GM21723 (cell line): ENCODE data around the gene INHBC.
A peak's percentile ranks its signal among the peaks of the same experiment; 100 is the strongest.

ENCODE experiments used
- ATAC-seq: cut with Tn5 transposase; IDR thresholded peaks from one replicate; pipeline ENCODE4 v1.9.1; 2021; ENCODE audit warnings: mild to moderate bottlenecking, moderate library complexity; ENCODE audit not compliant: unreplicated experiment

INHBC gene

DNA sequence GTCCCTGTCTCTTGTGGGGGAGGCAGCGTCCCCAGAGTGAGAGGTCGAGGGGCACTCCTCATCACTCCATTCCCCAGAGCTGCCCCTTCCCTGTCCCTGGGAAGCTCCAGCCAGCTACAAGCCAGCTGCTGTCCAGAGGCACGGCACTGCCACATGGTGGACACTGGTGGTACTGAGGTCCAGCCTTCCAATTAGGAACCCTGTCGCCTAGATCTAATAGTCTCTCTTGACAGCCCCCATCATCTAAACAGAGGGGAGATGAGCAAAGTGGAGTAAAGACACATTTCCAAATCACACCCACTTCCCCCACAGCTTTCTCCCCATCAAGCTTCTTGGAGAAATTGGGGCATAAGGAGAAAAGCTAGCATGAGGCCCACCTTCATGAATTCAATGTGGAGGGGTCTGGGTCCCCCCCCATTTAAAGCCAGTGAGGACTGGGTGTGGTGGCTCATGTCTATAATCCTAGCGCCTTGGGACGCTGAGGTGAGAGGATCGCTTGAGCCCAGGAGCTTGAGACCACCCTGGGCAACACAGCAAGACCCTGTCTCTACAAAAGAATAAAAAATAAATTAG is 18.4 kb downstream of the INHBC start:
- ATAC-seq, result peak; percentile 52

DNA sequence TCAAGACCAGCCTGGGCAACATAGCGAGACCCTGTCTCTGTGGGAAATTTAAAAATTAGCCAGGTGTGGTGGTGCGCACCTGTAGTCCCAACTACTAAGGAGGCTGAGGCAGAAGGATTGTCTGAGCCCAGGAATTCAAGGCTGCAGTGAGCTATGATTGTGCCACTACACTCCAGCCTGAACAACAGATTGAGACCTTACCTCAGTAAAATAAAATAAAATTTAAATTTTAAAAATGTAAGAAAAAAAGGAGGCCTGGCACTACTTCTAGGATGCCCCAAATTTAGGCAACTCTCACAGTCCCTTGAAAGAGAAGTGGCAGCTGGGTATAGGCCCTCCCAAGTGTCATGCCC is 19.6 kb downstream of the INHBC start:
- ATAC-seq, result no peak

DNA sequence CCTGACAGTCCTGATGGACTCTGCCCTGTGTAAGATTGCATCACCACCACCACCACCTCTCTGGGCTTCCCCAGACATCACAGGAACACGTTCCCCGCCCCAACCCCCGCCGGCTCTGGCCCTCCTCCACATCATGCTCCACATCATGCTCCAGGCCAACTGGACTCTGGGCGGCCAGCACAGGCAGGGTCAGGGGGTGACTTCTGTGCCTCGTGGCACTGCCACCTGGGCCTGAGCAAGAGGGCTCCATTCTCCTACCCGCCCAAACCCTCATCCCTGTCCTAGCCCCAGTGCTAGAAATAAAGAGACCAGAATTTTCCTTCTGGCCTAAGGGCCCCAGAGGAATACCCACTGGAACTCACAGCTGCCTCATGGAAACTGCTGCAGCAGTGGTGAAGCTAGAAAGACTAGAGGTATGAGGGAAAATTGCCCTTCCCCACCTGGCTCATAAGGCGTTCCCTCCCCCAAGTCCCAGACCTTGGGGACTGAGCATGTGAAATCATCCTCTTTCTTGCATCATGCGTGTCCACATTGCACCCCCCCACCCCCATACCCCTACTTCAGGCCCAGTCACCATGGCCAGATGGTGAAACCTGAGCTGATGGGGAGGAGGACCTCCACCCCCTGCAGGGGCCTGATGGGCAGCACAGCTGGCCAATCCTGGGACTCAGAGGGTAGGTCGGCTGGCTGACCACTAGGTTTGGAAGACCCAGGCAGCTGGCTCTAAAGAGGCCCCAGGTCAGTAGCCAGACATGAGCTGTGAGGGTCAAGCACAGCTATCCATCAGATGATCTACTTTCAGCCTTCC is 20.2 kb downstream of the INHBC start, which contains the start of gene INHBE:
Gene INHBE (plus strand): TSS at position 742 of the 808 bp plus-strand sequence. CDS start 230 bp downstream, outside the sequence.
- ATAC-seq, result no peak

DNA sequence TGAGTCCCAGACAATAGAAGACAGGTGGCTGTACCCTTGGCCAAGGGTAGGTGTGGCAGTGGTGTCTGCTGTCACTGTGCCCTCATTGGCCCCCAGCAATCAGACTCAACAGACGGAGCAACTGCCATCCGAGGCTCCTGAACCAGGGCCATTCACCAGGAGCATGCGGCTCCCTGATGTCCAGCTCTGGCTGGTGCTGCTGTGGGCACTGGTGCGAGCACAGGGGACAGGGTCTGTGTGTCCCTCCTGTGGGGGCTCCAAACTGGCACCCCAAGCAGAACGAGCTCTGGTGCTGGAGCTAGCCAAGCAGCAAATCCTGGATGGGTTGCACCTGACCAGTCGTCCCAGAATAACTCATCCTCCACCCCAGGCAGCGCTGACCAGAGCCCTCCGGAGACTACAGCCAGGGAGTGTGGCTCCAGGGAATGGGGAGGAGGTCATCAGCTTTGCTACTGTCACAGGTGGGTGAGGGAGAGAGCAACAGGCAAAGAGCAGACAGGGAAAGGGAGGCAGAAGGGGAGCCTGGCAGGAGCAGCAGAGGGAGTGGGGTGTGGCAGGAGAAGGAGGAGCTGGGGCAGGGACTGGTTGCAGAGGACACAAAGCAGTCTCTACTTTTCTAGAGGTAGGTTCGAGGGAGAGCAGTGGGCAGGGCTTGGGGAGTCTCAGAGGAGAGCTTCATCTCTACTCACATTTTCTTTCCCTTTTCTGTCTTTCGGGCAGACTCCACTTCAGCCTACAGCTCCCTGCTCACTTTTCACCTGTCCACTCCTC is 21.0 kb downstream of the INHBC start:
- ATAC-seq, result no peak

DNA sequence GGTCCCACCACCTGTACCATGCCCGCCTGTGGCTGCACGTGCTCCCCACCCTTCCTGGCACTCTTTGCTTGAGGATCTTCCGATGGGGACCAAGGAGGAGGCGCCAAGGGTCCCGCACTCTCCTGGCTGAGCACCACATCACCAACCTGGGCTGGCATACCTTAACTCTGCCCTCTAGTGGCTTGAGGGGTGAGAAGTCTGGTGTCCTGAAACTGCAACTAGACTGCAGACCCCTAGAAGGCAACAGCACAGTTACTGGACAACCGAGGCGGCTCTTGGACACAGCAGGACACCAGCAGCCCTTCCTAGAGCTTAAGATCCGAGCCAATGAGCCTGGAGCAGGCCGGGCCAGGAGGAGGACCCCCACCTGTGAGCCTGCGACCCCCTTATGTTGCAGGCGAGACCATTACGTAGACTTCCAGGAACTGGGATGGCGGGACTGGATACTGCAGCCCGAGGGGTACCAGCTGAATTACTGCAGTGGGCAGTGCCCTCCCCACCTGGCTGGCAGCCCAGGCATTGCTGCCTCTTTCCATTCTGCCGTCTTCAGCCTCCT is 21.6 kb downstream of the INHBC start:
- no peak for ATAC-seq

DNA sequence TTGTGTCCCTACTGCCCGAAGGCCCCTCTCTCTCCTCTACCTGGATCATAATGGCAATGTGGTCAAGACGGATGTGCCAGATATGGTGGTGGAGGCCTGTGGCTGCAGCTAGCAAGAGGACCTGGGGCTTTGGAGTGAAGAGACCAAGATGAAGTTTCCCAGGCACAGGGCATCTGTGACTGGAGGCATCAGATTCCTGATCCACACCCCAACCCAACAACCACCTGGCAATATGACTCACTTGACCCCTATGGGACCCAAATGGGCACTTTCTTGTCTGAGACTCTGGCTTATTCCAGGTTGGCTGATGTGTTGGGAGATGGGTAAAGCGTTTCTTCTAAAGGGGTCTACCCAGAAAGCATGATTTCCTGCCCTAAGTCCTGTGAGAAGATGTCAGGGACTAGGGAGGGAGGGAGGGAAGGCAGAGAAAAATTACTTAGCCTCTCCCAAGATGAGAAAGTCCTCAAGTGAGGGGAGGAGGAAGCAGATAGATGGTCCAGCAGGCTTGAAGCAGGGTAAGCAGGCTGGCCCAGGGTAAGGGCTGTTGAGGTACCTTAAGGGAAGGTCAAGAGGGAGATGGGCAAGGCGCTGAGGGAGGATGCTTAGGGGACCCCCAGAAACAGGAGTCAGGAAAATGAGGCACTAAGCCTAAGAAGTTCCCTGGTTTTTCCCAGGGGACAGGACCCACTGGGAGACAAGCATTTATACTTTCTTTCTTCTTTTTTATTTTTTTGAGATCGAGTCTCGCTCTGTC is 22.3 kb downstream of the INHBC start:
- ATAC-seq, result no peak

DNA sequence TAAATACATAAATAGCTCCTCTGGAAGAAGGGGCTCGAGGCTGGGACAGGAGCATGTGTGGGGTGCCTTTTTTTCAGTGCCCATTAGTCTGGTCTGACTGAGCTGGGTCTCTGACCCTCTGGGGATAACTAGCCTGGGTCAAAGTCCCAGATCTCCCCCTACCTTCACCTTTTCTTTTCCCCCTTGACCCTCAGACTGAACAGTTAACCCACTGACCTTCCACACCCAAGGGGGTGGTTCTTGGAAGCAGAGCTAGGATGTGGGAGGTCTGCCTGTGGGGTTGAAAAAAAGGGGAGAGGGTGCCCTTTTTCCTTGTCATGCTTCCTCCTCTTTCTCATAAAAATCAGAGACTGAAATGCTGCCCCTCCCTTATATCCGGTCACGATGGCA is 24.1 kb downstream of the INHBC start:
- no peak for ATAC-seq

DNA sequence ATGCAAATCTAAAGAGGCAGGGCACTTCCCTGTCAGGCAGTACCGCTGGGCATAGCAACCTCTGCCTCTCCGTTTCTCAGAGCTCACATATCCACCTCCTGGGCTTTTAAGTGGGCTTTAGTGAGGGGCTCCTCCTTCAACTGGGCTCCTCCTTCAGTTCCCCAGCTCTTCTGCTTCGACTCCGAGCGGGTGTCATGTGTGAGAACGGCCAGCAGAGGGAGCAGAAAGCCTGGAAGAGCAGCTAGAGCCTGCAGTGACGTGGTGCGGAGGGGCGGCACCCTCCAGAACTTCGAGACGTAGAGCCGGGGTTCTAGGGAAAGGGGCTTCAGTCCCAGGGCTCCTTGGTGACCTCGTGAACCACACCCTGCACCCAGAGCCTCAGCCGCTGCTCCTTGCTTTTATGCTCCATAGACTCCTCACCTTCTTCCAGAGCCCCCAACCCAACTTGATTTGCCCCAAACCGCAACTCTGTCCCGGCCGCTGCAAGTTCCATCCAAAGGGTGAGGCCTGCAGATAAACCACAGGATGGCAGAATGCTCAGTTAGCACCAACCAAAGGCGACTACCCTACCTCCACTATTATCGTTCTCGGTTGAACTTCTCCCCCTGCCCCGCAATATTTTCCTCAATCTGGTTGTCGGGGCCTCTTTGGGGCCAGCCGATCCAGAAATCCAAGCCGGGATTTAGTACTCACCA is 24.6 kb downstream of the INHBC start:
- ATAC-seq, result peak; percentile 58

DNA sequence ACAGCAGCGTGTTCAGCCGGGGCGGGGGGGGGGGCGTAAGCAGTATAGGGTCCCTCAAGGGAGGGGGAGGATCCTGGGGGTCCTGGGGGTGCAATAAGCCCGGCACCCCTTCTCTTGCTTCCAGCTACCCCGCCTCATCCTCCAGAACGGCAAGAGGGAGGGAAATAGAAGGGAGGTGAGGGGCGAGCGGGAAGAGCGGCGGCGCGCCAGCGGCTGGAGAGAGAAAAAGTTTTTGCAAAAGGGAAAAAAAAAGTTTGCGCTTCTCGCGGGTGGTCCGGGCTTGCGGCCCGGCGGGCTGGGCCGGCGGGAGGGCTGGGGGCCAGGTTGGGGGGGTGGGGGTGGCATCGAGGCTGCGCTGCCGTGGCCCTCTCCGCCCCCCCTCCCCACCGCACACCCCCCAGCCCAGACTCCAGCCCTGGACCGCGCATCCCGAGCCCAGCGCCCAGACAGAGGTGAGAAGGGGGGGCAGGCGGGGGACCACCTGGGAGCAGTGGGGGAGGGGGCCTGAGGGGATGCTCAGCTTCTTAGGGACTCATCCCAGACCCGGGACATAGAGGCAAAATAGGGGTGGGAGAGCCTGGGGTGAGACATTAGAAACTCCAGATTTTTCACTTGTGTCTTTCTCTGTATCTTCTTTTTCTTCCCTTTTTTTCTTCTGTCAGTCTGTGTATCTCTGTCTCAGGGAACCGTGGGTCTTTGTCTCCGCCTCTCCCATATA is 25.3 kb downstream of the INHBC start, which contains the start of gene GLI1:
Gene GLI1 (plus strand): TSS at position 36 of the 718 bp plus-strand sequence. CDS start 3,907 bp downstream, outside the sequence.
- ATAC-seq, result no peak

DNA sequence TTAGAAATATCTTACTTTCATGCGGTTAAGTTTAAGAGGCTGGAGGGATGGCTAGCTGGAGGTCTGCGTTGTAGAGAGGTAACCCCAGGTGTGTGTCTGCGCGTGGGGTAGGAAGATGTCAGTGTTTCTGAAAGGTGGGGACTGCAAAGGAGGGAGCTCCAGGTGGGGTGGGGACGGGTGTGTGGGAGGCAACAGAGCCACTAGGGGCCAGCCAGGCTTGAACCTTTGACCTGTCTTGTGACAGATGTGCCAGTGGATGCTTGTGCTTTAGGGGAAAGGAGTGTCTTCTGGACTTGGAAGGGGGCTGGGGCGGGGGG is 25.8 kb downstream of the INHBC start:
- ATAC-seq, result no peak

DNA sequence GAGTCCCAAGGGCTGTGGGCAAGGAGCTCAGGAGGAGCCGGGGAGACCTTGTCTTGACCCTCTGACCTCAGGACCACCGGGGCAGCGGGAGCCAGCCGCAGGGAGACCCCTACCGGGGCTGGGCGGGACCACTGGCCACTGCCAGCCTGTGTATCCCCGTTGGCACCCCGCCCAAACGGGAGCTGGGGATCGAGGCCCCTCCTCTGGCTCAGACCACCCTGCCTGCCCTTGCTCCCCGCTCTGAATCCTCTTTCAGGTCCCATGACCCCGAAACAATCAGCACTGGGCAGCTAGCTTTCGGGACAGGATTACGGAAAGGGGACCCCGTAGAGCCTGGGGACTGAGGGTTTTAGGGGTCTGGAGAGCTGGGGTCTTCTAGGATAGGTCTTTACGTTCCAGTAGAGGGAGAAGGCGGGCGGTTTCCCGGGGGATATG is 26.3 kb downstream of the INHBC start:
- no peak for ATAC-seq

DNA sequence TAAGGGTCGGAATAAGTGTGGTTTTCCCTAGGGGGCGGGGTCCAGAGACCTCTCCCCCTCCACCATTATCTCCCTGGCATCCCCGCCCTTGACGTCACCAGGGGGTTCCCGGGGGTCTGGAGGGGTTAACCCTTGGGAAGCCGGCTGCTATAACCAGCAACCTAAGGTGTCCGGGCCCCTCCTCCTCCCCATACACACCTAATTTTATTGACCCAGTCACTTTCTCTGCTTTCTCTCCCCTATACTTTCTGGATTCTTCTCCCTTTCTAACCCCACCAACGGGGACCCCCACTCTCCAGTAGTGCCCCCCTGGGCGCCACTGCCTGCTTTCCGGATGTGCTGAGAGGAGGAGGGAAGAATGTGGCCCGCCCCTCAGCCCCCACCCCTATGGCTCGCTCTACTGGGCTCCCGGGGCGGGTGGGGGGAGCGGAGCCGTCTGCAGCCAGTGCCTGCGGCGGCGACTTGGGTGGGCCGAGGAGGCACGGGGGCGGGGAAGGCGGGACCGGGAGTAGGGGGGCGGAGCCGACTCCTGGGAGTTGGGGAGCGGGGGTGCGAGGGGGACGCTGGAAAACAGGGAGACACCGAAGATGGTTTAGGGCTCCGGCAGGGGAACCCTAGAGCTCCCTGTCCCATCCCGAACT is 26.8 kb downstream of the INHBC start:
- ATAC-seq, result no peak

DNA sequence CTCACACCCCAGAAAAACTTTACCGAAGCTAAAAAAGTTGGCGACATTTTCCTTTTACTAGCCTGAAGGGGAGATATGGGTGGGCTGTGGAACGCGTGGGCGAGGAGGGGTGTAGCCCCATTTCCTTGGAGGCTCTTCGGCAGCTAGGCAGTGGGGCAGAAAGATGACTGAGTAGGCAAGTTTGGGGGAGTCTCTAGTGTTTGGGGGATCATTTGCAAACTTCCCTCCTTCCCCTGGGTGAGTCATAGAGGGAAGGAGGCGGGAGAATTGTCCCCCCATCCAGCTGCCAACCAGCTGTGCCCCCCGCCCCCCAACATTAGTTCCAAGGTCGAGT is 27.3 kb downstream of the INHBC start:
- ATAC-seq, result no peak

DNA sequence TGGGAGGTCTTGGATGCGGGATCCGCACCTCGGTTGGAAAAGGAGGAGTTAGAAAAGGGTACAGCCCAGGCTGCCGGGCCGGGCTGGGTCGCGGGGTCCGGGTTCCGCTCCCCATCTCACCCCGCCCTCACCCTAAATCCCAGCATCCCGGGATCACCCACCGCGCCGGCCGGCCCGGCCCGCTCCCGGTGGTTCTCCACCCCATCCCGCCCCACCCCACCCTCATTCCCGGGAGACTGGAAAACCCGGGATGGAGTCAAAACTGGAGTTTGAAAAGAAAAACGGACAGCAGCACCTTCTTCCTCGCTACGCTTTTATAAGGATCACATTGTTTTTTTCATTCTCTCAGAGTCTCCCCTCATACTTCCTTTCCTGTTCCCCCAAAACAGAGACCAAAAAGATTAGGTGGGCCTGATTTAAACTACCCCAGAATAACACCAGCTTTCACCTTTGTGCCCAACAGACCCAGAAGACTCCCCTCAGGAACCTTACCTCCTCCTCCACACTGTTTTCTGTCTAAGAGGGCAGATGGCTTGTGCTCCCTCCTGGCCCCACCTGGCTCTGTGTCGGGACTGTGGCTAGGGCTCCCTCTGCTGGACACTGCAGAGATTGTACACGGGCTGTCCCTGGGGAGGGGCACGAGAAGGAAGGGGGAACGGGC is 27.8 kb downstream of the INHBC start:
- ATAC-seq, result peak; percentile 71

DNA sequence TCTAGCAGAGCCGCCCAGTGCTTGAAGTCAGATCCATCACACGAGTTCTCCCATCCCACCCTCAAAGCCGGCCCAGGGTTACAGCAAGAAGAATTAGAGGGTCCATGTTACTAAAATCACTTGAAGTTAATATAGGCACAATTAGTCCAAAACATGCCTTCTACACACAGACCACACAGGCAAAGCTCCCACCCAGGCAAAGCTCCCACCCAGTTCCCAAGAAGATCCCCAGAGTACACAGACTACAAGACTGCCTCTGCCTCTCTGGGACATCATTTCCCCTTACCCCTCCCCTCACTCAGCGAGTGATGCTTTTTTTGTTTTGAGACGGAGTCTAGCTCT is 28.3 kb downstream of the INHBC start:
- no peak for ATAC-seq

DNA sequence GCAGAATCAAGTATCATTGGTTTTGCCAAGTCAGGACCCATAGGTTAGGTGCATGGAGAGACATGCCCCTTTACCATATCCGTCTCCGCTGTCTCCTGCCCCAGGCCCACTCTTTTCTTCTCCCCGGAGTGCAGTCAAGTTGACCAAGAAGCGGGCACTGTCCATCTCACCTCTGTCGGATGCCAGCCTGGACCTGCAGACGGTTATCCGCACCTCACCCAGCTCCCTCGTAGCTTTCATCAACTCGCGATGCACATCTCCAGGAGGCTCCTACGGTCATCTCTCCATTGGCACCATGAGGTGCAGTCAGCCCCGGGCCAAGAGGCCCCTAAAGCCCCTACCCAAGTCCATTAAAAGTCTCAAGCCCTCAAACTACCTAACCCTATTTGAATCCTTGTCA is 30.0 kb downstream of the INHBC start:
- no peak for ATAC-seq

DNA sequence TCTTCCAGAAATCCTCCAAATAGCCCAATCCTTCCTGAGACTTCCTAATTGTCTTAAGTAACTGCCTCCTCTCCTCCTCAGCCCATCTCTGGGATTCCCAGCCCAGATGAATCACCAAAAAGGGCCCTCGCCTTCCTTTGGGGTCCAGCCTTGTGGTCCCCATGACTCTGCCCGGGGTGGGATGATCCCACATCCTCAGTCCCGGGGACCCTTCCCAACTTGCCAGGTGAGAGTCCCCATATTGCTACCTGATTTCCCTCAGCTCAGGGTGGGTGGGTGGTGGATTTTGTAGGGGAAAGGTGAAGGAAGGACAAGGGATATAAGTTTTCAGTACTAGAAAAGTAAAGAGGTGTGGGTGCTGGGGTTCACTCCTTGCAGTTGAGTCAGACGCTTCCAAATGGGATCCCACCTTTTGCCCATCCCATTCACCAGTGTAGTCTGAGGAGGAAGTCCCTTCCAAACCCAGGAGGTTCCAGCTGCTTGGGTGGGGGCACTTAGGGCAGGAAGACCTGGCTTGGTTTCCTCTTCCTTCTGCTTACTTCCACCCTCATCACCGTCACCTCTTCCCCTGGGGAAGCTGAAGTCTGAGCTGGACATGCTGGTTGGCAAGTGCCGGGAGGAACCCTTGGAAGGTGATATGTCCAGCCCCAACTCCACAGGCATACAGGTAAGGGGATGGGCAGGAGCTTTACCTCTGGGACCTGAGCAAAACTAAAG is 30.6 kb downstream of the INHBC start:
- no peak for ATAC-seq
